Stimulated activated CD8-positive, alpha-beta memory T cell treated with anti-CD3 and anti-CD28 coated beads, Interleukin-2, amount 100 ng/mL, for 1 hour (primary cell): ENCODE measurements around the gene BET1.

Experiments
- DNase-seq, 2 donors: peaks; one replicate each; pipeline ENCODE4 v3.0.0-alpha.2; 2020; ENCODE audit warnings: low read depth in 2 of 2

Gene BET1

DNA sequence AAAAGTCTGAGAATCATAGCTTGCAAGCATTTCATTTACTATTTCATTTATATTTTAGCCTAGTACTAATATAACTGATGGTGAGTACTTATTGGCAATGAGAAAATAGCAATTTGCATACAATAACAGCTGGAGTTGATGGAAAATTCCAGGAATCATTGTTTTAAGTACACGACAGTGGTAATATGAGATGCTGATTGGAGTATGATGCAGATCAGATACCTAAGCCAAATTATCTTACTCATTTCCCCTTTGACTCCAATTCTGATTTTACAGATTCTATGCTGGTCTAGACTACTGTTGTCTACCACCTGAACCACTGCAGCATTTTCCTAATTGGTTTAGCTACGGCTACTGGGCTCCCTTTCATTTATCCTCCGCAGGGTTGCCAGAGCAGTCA is 45.9 kb downstream of the BET1 start:
- DNase-seq, result no peak

DNA sequence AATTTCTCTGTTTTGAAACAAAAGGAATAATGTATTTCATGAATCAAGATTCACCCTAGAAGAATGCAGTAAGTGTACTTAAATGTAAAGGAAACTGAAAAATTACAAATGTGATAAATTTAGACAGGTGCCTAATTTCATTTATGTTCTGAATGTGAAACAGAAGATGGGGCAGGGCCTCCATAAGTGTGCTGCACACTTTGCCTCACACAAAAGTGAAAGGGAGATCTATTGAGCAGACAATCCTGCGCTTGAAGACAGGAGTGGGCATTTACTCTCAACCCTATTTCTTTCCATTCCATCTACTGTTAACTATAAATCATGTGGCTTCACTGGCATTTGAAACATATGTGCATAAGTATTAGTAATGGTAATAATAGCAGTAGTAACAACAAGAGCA is 46.4 kb downstream of the BET1 start:
- no peak for DNase-seq

DNA sequence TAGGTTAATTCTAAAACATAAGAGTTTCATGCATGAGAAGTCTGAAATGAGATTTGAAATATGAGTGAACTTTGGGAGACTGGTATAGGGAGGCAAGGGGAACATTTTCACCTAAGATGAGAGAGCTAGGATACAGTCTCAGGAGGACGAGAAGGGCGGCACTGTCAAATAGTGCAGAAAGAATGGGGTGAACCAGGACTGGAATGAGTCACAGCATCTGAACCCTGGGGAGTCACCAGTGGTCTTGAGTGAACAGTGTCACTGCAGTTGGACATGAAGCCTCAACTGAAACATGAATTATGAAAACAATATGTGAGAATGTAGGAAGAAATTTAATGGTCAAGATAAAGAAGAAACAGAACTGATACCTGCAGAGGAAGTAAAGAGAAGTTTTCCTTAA is 48.9 kb downstream of the BET1 start:
- DNase-seq, result no peak

DNA sequence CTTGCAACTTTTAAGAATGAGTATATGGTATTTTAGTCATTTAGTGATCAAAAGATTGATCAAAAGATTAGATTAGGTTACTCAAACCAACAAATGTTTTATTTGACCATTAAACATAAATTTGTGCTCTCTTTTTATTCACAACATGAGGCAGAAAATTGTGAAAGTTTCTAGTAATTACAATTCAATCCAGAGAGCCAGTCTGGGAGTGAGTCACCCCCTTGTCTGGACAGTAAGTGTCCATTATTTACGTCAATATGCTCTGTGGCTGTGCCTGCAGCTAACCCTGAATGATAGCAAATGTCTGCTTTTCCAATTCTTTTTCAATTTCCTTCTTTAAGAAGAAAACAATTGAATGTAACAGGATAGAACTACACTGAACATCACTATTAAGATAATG is 54.7 kb downstream of the BET1 start:
- DNase-seq, result no peak

DNA sequence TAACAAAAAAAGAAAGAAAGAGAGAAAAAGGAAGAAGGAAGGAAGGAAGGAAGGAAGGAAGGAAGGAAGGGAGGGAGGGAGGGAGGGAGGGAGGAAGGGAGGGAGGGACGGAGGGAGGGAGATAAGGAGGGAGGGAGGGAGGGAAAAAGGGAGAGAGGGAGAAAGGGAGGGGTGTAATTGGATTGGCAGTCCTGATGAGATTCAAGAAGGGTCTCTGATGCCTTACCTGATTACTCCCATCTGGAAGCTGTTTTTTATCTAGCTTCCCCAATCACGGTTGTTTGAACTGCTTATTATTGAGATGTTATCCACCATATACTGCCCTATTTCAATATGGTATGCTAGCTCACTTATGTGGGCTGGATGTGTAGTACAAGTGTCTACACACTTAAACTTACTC is 55.3 kb downstream of the BET1 start:
- DNase-seq, result no peak

DNA sequence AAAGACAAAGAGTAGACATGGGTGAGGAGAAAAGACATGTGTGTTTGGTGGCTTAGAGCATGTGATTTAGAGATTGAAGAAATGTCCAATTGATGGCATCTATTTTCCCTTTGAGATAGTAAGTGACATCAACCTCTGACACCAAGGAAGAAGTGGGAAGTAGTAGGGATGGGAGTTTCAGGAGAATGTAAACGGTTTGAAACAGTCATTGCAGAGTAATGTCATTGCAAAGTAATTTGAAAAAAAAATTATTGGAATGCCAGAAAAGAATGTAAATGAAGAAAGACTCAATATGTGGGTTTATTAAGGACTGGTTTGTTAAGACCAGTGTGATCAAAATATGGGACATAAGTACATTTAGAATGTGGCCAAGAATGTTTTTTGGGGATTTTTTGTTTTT is 56.0 kb downstream of the BET1 start:
- no peak for DNase-seq

DNA sequence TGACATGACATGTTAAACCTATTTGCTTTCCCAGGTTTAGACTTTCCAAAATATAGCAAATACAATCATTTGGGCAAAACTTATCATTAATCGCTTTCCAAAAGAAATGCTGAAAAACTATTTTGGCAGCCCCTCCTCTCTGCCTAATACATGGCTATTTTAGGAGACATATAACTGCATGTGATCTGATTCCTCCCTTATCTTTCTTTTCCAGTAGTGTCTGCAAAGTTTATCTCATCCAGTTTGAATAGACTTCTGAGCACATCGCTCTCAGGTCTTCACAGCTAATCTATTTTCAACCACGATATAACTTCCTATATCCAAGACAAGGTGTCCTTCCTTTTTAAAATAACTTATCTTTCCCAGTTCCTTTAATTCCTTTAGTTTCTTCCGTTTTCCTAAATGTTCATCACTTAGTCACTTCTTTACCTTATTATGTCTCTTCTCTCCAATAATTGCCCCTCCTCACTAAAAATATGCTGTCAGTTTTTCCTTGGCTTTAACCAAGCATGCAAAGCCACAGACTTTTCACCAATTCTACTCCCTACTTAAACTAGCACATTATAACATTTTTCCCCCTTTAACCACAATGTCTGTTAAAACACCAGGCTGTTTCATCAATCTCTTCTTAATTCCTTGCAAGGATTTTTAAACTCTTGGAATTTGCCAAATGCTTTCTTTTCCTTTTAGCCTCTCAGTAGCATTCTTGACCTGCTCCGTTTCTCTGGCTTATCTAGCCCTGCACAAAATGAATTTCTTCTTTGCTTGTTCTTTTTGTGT is 58.2 kb downstream of the BET1 start:
- no peak for DNase-seq

DNA sequence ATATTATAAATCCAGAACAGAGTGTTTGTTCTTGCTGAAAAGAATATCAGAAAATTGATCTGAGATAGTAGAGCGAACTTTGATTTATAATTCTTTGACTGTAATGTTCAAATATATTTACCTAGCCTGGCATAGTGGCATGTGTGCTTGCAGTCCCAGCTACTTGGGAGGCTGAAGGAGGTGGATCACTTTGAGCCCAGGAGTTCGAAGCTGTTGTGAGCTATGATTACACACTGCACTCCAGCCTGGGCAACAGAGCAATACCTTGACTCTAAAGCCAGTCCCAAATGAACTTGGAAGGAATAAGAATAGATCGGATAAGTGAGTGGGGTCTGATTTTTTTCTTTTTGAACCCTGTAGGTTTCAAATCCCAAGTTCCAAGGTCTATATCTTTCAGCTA is 59.1 kb downstream of the BET1 start:
- no peak for DNase-seq

DNA sequence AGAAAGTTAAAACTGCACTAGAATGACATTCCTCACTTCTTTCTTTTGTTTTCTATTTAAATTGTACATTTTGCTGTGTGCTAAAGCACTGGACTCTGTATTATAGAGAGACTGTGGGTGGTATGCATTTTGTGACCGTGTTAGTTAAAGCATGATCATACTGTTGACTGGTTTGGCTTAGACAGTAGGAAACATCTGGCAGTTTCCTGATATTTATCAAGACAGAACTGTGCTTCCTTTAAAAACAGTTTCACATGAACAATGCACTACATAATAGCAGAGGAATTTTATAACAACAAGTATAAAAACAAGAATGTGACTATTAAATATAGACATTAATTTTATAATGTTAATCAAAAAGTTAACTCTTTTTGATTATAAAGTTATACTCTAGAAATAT is 59.5 kb downstream of the BET1 start:
- DNase-seq, result no peak

DNA sequence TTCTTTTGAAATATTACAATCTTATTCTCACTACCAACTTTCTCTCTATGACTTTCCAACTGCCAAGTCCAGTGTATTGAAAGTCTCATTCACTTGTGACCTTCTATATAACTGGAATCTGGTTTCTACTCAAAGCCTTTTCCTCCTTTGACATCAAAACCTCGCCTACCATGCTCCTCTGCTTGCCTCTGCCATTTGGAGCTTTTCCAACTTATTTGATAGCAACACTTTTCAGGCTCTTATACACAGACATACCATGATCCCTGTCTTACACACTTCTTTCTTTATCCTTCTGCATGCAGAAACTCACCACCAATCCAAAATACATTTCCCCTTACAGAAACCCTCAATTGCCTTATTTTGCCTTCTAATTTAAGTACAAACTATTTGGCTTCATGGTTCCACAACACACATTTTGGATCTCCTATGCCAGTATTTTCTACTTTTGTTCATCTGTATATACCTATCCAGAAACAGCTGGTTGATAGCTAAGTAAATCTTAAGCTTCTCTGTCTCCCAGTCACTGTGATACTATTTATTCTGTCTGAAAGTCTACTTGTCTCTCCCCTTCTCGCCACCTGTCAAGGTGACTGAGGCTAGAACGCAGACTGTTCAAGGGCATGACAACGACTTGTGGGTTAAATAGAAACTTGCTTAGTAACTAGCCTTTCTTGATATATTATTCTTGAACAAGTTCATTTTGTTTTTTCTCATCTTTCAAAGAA is 60.2 kb downstream of the BET1 start:
- no peak for DNase-seq
